Bronchial epithelial cell (primary cell): Measurements from ENCODE around the gene NLRP6. TPM values are rescaled to one million over a fixed set of nuclear protein-coding genes. Genes with fewer than 3 reads are reported as not detected.

Experiments
- DNase-seq: peaks from one replicate; pipeline ENCODE4 v3.0.0-alpha.2; 2010; ENCODE audit warnings: low read depth
- FAIRE-seq: peaks from 2 replicates; lab custom pipeline; 2011; peaks lifted over from hg19 to GRCh38; lab: Jason Lieb, UNC
- H3K27me3 ChIP-seq: 2 replicates; pipeline ENCODE4 v1.5.1; 2011; ENCODE audit warnings: low read length; ENCODE audit not compliant: control insufficient read depth, insufficient read depth
- H3K36me3 ChIP-seq: 2 replicates; pipeline ENCODE4 v1.5.1; 2011; ENCODE audit warnings: low read length; ENCODE audit not compliant: control insufficient read depth, insufficient read depth
- H3K4me3 ChIP-seq: 2 replicates; pipeline ENCODE4 v1.5.1; 2011; ENCODE audit warnings: mild to moderate bottlenecking, low read depth, low read length, control low read depth
- CTCF ChIP-seq: IDR thresholded peaks from 2 replicates; pipeline ENCODE4 v1.5.1; 2011; ENCODE audit warnings: mild to moderate bottlenecking, moderate library complexity, low read length, control low read depth, inconsistent platforms; ENCODE audit not compliant: insufficient read depth, severe bottlenecking
- total RNA-seq: library from RNA; depleted of rRNA; stranded (reverse); fragments of >200 nt; gene quantifications from 2 replicates; pipeline ENCODE4 v1.2.1, GENCODE V29; 2014

NLRP6 gene
- total RNA-seq, 1 donor from 2014 or later, result not detected

GRCh38 chr11:293271-293851 lies 15.2 kb downstream of the NLRP6 start:
- Histone ChIP-seq H3K27me3 (peaks cover 7% of the 10 kb centered on the region), H3K4me3 (no peak overlapping the region), H3K36me3 (no peaks in the 10 kb centered on the region)
- DNase-seq (no peak), FAIRE-seq (no peak)
- no peak for TF ChIP-seq CTCF

GRCh38 chr11:293852-294661 lies 15.8 kb downstream of the NLRP6 start:
- FAIRE-seq (no peak), DNase-seq (no peak)
- peaks cover 9% of the 10 kb centered on the region for H3K27me3 ChIP-seq
- H3K36me3 ChIP-seq, result no peaks in the 10 kb centered on the region
- no peak for TF ChIP-seq CTCF
- H3K4me3 ChIP-seq, result no peak overlapping the region

- Histone ChIP-seq H3K27me3 (peaks cover 9% of the 10 kb centered on the region), H3K36me3 (no peaks in the 10 kb centered on the region), H3K4me3 (no peak overlapping the region)
- TF ChIP-seq CTCF, result no peak
- DNase-seq (no peak), FAIRE-seq (no peak)
These were observed 16.6 kb downstream of the NLRP6 start for GRCh38 chr11:294780-295179.

- FAIRE-seq (no peak), DNase-seq (no peak)
- Histone ChIP-seq H3K36me3 (no peaks in the 10 kb centered on the region), H3K27me3 (peaks cover 12% of the 10 kb centered on the region), H3K4me3 (no peak overlapping the region)
- TF ChIP-seq CTCF, result no peak
These were observed 17.4 kb downstream of the NLRP6 start for GRCh38 chr11:295351-296170.

- Histone ChIP-seq H3K4me3 (no peak overlapping the region), H3K27me3 (peaks cover 12% of the 10 kb centered on the region), H3K36me3 (no peaks in the 10 kb centered on the region)
- FAIRE-seq, result no peak
- TF ChIP-seq CTCF, result no peak
- DNase-seq, result no peak
These were observed 18.2 kb downstream of the NLRP6 start for GRCh38 chr11:296171-297050.
